Measurements from ENCODE around the gene TUBA1C.
"Not testable (repeated sequence)": the region's sequence is repeated elsewhere in the genome, so short reads cannot be mapped to it uniquely, and the experiment has no call there.

Gene TUBA1C

GRCh38 chr12:49264466-49264872 is 413 bp upstream of the TUBA1C start:
- TF ChIP-seq CTCF (conservative IDR thresholded peaks at IDR 0.05; ENCODE audit: low read depth, low read length), result no peak
- H3K4me3 ChIP-seq (ENCODE audit: low read length), result peak overlapping the region; percentile 90
- no peak for DNase-seq (ENCODE audit: low read depth)

GRCh38 chr12:49269191-49269590 is 4.3 kb downstream of the TUBA1C start:
- not testable (repeated sequence) for DNase-seq (ENCODE audit: low read depth)
- peak overlapping the region; percentile 5 for H3K4me3 ChIP-seq (ENCODE audit: low read length)

GRCh38 chr12:49272790-49273725 is 8.2 kb downstream of the TUBA1C start:
- no peak for DNase-seq (ENCODE audit: low read depth)
- H3K4me3 ChIP-seq (ENCODE audit: low read length), result no peak overlapping the region
- no peak for TF ChIP-seq CTCF (conservative IDR thresholded peaks at IDR 0.05; ENCODE audit: low read depth, low read length)

GRCh38 chr12:49273726-49274395 is 9.0 kb downstream of the TUBA1C start:
- no peak for DNase-seq (ENCODE audit: low read depth)
- no peak overlapping the region for H3K4me3 ChIP-seq (ENCODE audit: low read length)
- no peak for TF ChIP-seq CTCF (conservative IDR thresholded peaks at IDR 0.05; ENCODE audit: low read depth, low read length)

- TF ChIP-seq CTCF (conservative IDR thresholded peaks at IDR 0.05; ENCODE audit: low read depth, low read length), result no peak
- DNase-seq (ENCODE audit: low read depth), result no peak
- H3K4me3 ChIP-seq (ENCODE audit: low read length), result no peak overlapping the region
These were observed 9.7 kb downstream of the TUBA1C start for GRCh38 chr12:49274396-49275069.

GRCh38 chr12:49276304-49277290 is 11.7 kb downstream of the TUBA1C start:
- no peak for DNase-seq (ENCODE audit: low read depth)
- no peak for TF ChIP-seq CTCF (conservative IDR thresholded peaks at IDR 0.05; ENCODE audit: low read depth, low read length)
- H3K4me3 ChIP-seq (ENCODE audit: low read length), result no peak overlapping the region

Measured in retinal pigment epithelial cell (primary cell).